ENCODE results near the gene THPO. TPM values are rescaled to one million over a fixed set of nuclear protein-coding genes. Genes with fewer than 3 reads are reported as not detected.
"Not testable (repeated sequence)": the region's sequence is repeated elsewhere in the genome, so short reads cannot be mapped to it uniquely, and the experiment has no call there.

THPO gene
- total and polyA plus RNA-seq, 2 donors (not counting 3 experiments of a cell fraction or from before 2014, with no cell fraction given): 0.08 TPM; not detected in 1

DNA sequence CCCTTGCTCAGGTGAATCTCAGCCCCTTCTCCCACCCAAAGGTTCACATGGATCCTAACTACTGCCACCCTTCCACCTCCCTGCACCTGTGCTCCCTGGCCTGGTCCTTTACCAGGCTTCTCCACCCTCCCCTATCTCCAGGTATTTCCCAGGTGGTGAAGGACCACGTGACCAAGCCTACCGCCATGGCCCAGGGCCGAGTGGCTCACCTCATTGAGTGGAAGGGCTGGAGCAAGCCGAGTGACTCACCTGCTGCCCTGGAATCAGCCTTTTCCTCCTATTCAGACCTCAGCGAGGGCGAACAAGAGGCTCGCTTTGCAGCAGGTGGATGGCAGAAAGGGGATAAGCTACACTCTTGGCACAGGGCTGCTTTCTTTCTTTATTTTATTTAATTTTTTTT lies 36.1 kb downstream of the THPO start:
- no peaks in the 10 kb centered on the region for H3K9me1 ChIP-seq (replicated peaks; ENCODE audit: control insufficient read depth, extremely low read depth, insufficient read depth, low read length)
- no peak for DNase-seq (ENCODE audit: low read depth, low spot score)
- peaks cover 32% of the 10 kb centered on the region for H3K79me2 ChIP-seq (ENCODE audit: control insufficient read depth, insufficient read depth, low read length)
- no peak overlapping the region for H3K9ac ChIP-seq (replicated peaks; ENCODE audit: extremely low read depth, insufficient read depth, low read length)
- no peak overlapping the region for H3K27ac ChIP-seq (ENCODE audit: insufficient read depth, low read depth, low read length)
- H2AFZ ChIP-seq (ENCODE audit: low read depth, low read length): no peak overlapping the region
- no peak overlapping the region for H3K4me3 ChIP-seq (replicated peaks in 1 of 3; ENCODE audit: insufficient read depth in 1 of 3, low read depth in 1 of 3, low read length in 3 of 3)
- peaks cover 30% of the 10 kb centered on the region for H3K4me1 ChIP-seq (ENCODE audit: control insufficient read depth, extremely low read depth, insufficient read depth, low read length)
- H3K9me3 ChIP-seq (replicated peaks; ENCODE audit: control insufficient read depth, insufficient read depth, low read length): no peaks in the 10 kb centered on the region
- no peak overlapping the region for H3K4me2 ChIP-seq (ENCODE audit: insufficient read depth, low read length)
- POLR2A ChIA-PET: no interaction called here
- CTCF ChIA-PET: interaction anchor here (1.7 kb wide), 1 partner anchor 18 kb away, joined by 5 read pairs; no protein-coding TSS in a partner anchor
- intact Hi-C loops (cut with micrococcal nuclease) (no loop called here), dilution Hi-C loops (cut with MboI; ENCODE audit: extremely low pct_ligation_motif_present, low sequenced_read_pairs) (no loop called here)
- no peak for TF ChIP-seq MYC (IDR thresholded peaks at IDR 0.05; ENCODE audit: low read depth, low read length)
- TF ChIP-seq POLR2A (IDR thresholded peaks at IDR 0.05; ENCODE audit: low read depth, low read length): no peak
- TF ChIP-seq, protein P1, sequence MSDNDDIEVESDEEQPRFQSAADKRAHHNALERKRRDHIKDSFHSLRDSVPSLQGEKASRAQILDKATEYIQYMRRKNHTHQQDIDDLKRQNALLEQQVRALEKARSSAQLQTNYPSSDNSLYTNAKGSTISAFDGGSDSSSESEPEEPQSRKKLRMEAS (IDR thresholded peaks at IDR 0.05; ENCODE audit: insufficient read depth, insufficient read length): no peak
- no peak for TF ChIP-seq JUN (IDR thresholded peaks at IDR 0.05; ENCODE audit: borderline replicate concordance, insufficient read depth, insufficient read length, low read depth)
- TF ChIP-seq POLR2AphosphoS5 (IDR thresholded peaks at IDR 0.05; ENCODE audit: insufficient read depth, low read depth, low read length): no peak
- no peaks in the 10 kb centered on the region for H4K20me1 ChIP-seq (replicated peaks; ENCODE audit: control insufficient read depth, extremely low read depth, insufficient read depth, low read length)
- no TSS peak for BruUV-seq (replicated peaks)
- H3K36me3 ChIP-seq (ENCODE audit: control insufficient read depth in 2 of 2, extremely low read depth in 1 of 2, insufficient read depth in 2 of 2, low read length in 2 of 2): peaks cover 6 to 25% of the 10 kb centered on the region in 2 experiments
- no peak for FAIRE-seq
- no peaks in the 10 kb centered on the region for H3K27me3 ChIP-seq (ENCODE audit: control insufficient read depth in 2 of 2, insufficient read depth in 2 of 2, low read length in 2 of 2)

DNA sequence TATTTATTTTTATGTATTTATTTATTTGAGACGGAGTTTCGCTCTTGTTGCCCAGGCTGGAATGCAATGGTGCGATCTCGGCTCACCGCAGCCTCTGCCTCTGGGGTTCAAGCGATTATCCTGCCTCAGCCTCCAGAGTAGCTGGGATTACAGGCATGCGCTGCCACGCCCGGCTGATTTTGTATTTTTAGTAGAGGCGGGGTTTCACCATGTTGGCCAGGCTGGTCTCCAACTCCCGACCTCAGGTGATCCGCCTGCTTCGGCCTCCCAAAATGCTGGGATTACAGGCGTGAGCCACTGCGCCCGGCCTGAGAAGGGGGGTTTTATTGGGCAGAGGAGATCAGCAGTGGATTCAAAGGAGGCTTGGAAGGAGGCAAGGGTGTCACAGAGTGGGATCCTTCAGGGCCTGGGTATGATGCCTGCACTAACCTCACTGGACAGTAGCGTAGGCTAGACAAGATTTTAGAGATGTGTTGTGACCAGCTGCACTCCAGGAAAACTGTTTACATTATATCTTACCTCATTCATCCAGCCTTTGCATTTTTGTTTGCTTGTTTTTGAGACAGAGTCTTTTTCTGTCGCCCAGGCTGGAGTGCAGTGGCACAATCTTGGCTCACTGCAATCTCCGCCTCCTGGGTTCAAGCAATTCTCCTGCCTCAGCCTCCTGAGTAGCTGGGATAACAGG lies 38.4 kb downstream of the THPO start:
- H4K20me1 ChIP-seq (replicated peaks; ENCODE audit: control insufficient read depth, extremely low read depth, insufficient read depth, low read length); H2AFZ ChIP-seq (ENCODE audit: low read depth, low read length); H3K4me2 ChIP-seq (ENCODE audit: insufficient read depth, low read length); H3K27me3 ChIP-seq (ENCODE audit: control insufficient read depth in 2 of 2, insufficient read depth in 2 of 2, low read length in 2 of 2); H3K9me1 ChIP-seq (replicated peaks; ENCODE audit: control insufficient read depth, extremely low read depth, insufficient read depth, low read length); dilution Hi-C loops (cut with MboI; ENCODE audit: extremely low pct_ligation_motif_present, low sequenced_read_pairs); FAIRE-seq; DNase-seq (ENCODE audit: low read depth, low spot score); BruUV-seq (replicated peaks); H3K9me3 ChIP-seq (replicated peaks; ENCODE audit: control insufficient read depth, insufficient read depth, low read length); H3K4me3 ChIP-seq (replicated peaks in 1 of 3; ENCODE audit: insufficient read depth in 1 of 3, low read depth in 1 of 3, low read length in 3 of 3); H3K9ac ChIP-seq (replicated peaks; ENCODE audit: extremely low read depth, insufficient read depth, low read length); H3K27ac ChIP-seq (ENCODE audit: insufficient read depth, low read depth, low read length): not testable (repeated sequence)
- POLR2A ChIA-PET: interaction anchor here (0.6 kb wide), 1 partner anchor 1529 kb away, joined by 6 read pairs; no protein-coding TSS in a partner anchor
- CTCF ChIA-PET: interaction anchor here (1.6 to 2.0 kb wide), 5 partner anchors 14 to 34 kb away, joined by 3 to 7 read pairs (median 4); no protein-coding TSS in a partner anchor
- H3K36me3 ChIP-seq (ENCODE audit: control insufficient read depth in 2 of 2, extremely low read depth in 1 of 2, insufficient read depth in 2 of 2, low read length in 2 of 2): peaks cover 2 to 25% of the 10 kb centered on the region in 2 experiments
- peaks cover 48% of the 10 kb centered on the region for H3K4me1 ChIP-seq (ENCODE audit: control insufficient read depth, extremely low read depth, insufficient read depth, low read length)
- H3K79me2 ChIP-seq (ENCODE audit: control insufficient read depth, insufficient read depth, low read length): peaks cover 39% of the 10 kb centered on the region
- intact Hi-C loops (cut with micrococcal nuclease): loop anchor here (10.0 kb wide), 1 partner anchor 1595 kb away; the partner anchor contains the start of gene TRA2B

Data from endothelial cell of umbilical vein (primary cell).